Measurements from ENCODE around the gene CDH4.
"Not testable (repeated sequence)": the region's sequence is repeated elsewhere in the genome, so short reads cannot be mapped to it uniquely, and the experiment has no call there.

CDH4 gene

GRCh38 chr20:61442718-61443117, 190.7 kb downstream of the CDH4 start:
- DNase-seq = no peak

GRCh38 chr20:61443443-61444126, 191.5 kb downstream of the CDH4 start:
- DNase-seq = no peak

GRCh38 chr20:61444637-61445036, 192.6 kb downstream of the CDH4 start:
- no peak for DNase-seq

- no peak for DNase-seq
Observed at GRCh38 chr20:61445138-61445537, 193.1 kb downstream of the CDH4 start.

- no peak for DNase-seq
Observed at GRCh38 chr20:61445741-61446140, 193.7 kb downstream of the CDH4 start.

- DNase-seq = no peak
Observed at GRCh38 chr20:61447952-61448351, 195.9 kb downstream of the CDH4 start.

GRCh38 chr20:61448386-61448785, 196.3 kb downstream of the CDH4 start:
- no peak for DNase-seq

GRCh38 chr20:61449057-61449609, 197.1 kb downstream of the CDH4 start:
- DNase-seq = no peak

- no peak for DNase-seq
Observed at GRCh38 chr20:61449916-61450315, 197.9 kb downstream of the CDH4 start.

GRCh38 chr20:61450549-61450948, 198.5 kb downstream of the CDH4 start:
- DNase-seq = no peak

GRCh38 chr20:61451009-61451408, 198.9 kb downstream of the CDH4 start:
- DNase-seq = no peak

- DNase-seq = no peak
Observed at GRCh38 chr20:61451953-61452352, 199.9 kb downstream of the CDH4 start.

- no peak for DNase-seq
Observed at GRCh38 chr20:61453219-61453618, 201.2 kb downstream of the CDH4 start.

GRCh38 chr20:61453623-61454022, 201.6 kb downstream of the CDH4 start:
- DNase-seq = not testable (repeated sequence)

GRCh38 chr20:61454053-61454452, 202.0 kb downstream of the CDH4 start:
- DNase-seq = no peak

GRCh38 chr20:61455508-61456215, 203.6 kb downstream of the CDH4 start:
- no peak for DNase-seq

GRCh38 chr20:61457725-61458124, 205.7 kb downstream of the CDH4 start:
- no peak for DNase-seq

- DNase-seq = no peak
Observed at GRCh38 chr20:61458146-61458746, 206.2 kb downstream of the CDH4 start.

GRCh38 chr20:61459266-61459665, 207.2 kb downstream of the CDH4 start:
- DNase-seq = no peak

GRCh38 chr20:61459705-61460104, 207.6 kb downstream of the CDH4 start:
- no peak for DNase-seq

GRCh38 chr20:61460261-61461052, 208.4 kb downstream of the CDH4 start:
- no peak for DNase-seq

- DNase-seq = no peak
Observed at GRCh38 chr20:61461461-61461860, 209.4 kb downstream of the CDH4 start.
